SW 1271 (cell line): ENCODE results near the gene LIPC.

Source experiments
- DNase-seq, 2 experiments: peaks; one replicate each; lab custom pipeline; 2025; lab: John Stamatoyannopoulos, UW

Gene LIPC

GRCh38 chr15:58554758-58555157, 123.0 kb downstream of the LIPC start:
- DNase-seq: no peak

- DNase-seq: no peak
Observed at GRCh38 chr15:58555162-58556027, 123.6 kb downstream of the LIPC start.

GRCh38 chr15:58556028-58556361, 124.2 kb downstream of the LIPC start:
- DNase-seq: no peak

GRCh38 chr15:58556541-58556940, 124.8 kb downstream of the LIPC start:
- no peak for DNase-seq

GRCh38 chr15:58558777-58559176, 127.0 kb downstream of the LIPC start:
- no peak for DNase-seq

GRCh38 chr15:58559904-58560588, 128.3 kb downstream of the LIPC start:
- DNase-seq: no peak

- DNase-seq: no peak
Observed at GRCh38 chr15:58561321-58561720, 129.5 kb downstream of the LIPC start.

- no peak for DNase-seq
Observed at GRCh38 chr15:58562135-58562534, 130.3 kb downstream of the LIPC start.

- DNase-seq: no peak
Observed at GRCh38 chr15:58564981-58565380, 133.2 kb downstream of the LIPC start.

GRCh38 chr15:58565619-58566018, 133.8 kb downstream of the LIPC start:
- no peak for DNase-seq

GRCh38 chr15:58566029-58566428, 134.2 kb downstream of the LIPC start:
- DNase-seq: no peak

- no peak for DNase-seq
Observed at GRCh38 chr15:58568157-58568571, 136.4 kb downstream of the LIPC start.

GRCh38 chr15:58569455-58569854, 137.7 kb downstream of the LIPC start:
- DNase-seq: no peak

GRCh38 chr15:58571491-58571890, 139.7 kb downstream of the LIPC start:
- no peak for DNase-seq

- no peak for DNase-seq
Observed at GRCh38 chr15:58572521-58572920, 140.7 kb downstream of the LIPC start.

- DNase-seq: no peak
Observed at GRCh38 chr15:58573270-58573669, 141.5 kb downstream of the LIPC start.

- no peak for DNase-seq
Observed at GRCh38 chr15:58574631-58575030, 142.8 kb downstream of the LIPC start.

- DNase-seq: no peak
Observed at GRCh38 chr15:58575045-58575786, 143.4 kb downstream of the LIPC start.

GRCh38 chr15:58576657-58577056, 144.9 kb downstream of the LIPC start:
- DNase-seq: no peak

GRCh38 chr15:58582160-58582559, 150.4 kb downstream of the LIPC start:
- DNase-seq: no peak

- no peak for DNase-seq
Observed at GRCh38 chr15:58583171-58583908, 151.5 kb downstream of the LIPC start.
